Kidney capillary endothelial cell (primary cell): Measurements from ENCODE around the gene DNAI1.
"Not testable (repeated sequence)": the region's sequence is repeated elsewhere in the genome, so short reads cannot be mapped to it uniquely, and the experiment has no call there.

ENCODE experiments used
- DNase-seq: peaks from one replicate; pipeline ENCODE4 v3.0.0-alpha.2; 2018; ENCODE audit warnings: low spot score

The DNAI1 gene

DNA sequence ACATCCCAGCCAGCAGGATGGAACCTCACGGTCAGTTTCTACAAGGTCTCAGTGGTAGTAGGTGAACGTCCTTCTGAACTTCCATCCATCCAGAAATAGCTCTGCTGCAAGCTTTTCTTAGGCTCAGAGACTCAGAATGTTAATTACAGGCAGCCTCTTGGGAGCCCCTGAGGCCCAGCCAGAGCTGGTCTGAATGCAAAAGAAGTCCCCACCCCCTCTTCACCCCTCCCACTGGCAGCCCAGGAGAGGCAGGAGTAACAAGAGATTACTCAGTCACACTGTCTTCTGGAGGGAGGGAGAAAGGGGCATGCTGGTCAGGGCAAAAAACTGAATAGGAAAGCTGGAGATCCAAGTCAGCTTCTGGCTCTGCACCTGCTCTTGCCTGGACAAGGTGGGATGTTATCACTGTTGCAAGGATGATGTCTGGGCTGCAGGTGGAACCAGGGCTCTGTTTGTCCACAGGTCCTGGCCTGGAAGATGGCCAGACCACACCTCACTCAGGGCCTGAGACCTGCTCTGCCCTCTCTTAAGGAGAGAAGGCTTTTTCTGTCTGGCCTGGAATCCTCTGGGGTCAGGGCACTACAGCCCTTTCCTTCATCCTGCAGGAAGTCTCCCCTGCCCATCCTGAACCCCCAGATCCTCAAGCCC is 55.1 kb downstream of the DNAI1 start:
- no peak for DNase-seq

DNA sequence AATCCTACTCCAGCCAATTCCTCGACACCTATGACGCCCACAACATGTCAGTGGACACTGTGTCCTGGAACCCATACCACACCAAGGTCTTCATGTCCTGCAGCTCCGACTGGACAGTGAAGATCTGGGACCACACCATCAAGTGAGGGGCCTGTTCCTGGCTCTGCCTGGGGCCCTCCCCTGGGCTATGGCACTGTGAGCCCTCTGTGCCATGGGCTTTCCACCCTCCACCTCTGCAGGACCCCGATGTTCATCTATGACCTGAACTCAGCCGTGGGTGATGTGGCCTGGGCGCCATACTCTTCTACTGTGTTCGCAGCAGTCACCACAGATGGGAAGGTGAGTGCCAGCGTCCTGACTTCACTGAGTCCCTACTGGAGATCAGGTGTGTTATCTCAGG is 55.8 kb downstream of the DNAI1 start:
- DNase-seq, result no peak

- no peak for DNase-seq
These were observed 56.2 kb downstream of the DNAI1 start for GRCh38 chr9:34514816-34515215.

DNA sequence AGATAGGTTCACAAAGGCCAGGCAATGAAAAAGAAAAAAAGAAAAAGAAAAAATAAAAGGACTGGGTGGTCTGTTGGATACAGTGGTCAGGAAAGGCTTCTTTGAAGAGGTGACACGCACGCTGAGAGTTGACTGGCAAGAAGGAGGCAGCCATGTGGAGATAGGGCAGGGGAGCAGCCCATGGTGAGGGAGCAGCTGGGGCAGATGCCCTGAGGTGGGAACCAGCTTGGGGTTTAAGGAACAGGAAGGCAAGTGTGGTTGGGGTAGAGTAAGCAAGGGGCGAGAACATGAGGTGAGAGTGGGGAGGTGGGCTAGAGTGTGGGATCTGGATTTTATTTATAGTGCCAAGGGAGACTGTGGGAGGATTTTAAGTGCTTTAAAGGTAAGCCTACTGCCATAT is 57.4 kb downstream of the DNAI1 start:
- DNase-seq, result no peak

- no peak for DNase-seq
These were observed 58.6 kb downstream of the DNAI1 start for GRCh38 chr9:34517185-34517584.

GRCh38 chr9:34518110-34518616 is 59.6 kb downstream of the DNAI1 start:
- DNase-seq, result no peak

GRCh38 chr9:34518896-34519295 is 60.3 kb downstream of the DNAI1 start:
- DNase-seq, result no peak

- DNase-seq, result no peak
These were observed 60.9 kb downstream of the DNAI1 start for GRCh38 chr9:34519321-34520020.

- DNase-seq, result no peak
These were observed 61.5 kb downstream of the DNAI1 start for GRCh38 chr9:34520096-34520495.

GRCh38 chr9:34520505-34521385 is 62.1 kb downstream of the DNAI1 start:
- no peak for DNase-seq

DNA sequence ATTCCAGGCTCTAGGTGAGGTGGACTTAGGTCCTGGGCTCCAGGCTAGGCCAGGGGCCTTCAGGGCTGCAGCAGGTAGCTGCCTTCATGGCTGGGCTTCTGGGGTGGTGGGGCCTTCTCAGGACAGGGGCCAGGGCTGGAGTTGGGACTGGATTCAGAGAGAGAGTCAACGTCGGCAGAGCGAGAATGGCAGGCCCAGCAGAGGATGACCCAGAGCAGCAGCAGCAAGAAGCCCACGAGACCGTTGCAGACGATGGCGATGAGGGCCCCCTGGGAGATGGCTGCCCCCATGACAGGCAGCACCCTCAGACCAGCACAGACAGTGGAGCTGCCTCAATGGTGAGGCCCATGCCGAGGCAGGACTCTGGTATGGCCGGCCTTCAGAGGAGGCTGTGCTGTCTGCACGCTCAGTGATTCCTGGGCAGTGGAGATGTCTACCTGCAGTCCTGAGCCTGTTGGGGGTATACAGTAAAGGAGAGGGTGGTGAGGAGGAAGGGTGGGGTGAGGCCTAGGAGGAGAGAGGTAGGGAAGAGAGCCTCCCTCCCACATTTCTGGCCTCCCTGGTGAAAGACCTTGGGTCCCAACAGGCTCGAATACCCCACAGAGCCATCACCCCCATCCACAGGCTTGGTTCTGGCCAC is 62.9 kb downstream of the DNAI1 start:
- DNase-seq, result no peak

DNA sequence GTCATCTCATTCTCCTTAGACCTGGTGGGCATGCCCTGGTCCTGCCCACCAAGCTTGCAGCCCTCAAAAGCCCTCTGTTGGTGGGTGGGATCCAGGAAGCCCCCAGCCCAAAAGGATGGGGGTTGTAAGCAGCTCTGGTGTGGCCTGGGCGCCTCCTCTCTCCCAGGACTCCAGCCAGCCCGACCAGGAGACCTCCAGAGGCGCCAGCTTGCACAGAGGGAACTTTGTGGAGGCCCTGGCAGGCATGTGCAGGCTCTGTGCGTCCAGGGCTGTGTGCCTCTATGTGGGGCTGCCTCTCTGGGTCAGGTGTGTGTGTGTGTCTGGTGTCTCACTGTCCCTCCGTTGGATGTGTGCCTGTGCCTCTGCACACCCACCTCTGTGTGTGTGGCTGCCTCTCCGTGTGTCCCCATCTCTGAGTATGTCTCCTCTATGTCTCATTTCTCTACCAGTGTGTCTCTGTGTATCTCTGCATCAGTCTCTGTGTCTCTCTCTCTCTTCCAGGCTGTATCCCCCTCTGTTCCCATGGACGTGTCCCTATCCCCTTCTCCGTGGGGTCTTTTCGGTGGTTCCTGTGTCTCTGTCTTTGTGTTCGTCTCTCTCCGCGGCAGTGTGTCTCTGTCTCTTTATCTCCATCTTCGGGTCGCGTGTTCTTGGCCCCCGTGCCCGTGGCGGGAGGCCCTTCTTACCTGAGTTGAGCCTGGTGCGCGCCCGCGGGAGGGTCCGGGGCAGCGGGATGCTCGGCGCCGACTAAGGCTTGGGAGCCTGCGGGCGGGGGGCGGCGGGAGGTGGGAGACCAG is 63.7 kb downstream of the DNAI1 start:
- no peak for DNase-seq

GRCh38 chr9:34522971-34523797 is 64.6 kb downstream of the DNAI1 start, which contains the start of gene ENHO:
Gene ENHO (minus strand): TSS chr9:34522990. CDS start chr9:34521695, 1,295 bp downstream.
- DNase-seq, result peak; percentile 83

DNA sequence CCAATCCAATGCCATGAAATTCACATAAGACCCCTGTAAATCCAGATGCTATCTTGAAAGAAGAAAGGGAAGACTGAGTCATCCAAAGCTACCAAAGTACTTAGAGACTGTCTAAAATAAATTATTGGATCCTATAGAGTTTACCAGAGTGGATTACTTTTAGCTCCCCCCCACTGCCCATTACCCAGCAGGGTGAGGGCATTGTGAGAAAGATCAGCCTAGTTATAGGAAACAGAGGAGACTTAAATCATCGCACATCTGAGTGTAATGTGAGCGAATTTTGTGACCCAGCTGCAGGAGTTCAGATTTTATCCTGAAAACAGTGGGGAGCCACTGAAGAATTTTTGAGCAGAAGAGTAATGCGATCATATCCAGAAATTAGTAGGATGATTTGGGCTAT is 65.7 kb downstream of the DNAI1 start:
- DNase-seq, result no peak

DNA sequence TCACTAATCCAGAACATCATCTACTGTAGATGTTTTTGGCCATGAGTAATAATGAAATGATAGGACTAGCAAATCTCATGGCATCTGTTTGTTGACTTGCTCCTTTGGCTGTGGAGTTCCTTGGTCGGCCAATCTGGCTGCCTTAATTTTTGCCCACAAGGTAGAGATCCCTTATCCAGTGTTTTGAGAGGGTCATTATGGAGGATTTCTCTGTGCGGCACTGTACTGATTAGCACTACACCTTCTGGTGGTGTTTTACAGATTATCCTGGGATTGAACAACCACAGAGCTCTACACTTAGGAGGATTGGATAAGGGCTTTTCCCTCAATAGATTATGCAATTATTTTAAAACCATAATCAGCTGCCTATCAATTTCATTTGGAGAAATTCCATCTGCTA is 67.4 kb downstream of the DNAI1 start:
- no peak for DNase-seq

- not testable (repeated sequence) for DNase-seq
These were observed 73.4 kb downstream of the DNAI1 start for GRCh38 chr9:34532041-34532440.

DNA sequence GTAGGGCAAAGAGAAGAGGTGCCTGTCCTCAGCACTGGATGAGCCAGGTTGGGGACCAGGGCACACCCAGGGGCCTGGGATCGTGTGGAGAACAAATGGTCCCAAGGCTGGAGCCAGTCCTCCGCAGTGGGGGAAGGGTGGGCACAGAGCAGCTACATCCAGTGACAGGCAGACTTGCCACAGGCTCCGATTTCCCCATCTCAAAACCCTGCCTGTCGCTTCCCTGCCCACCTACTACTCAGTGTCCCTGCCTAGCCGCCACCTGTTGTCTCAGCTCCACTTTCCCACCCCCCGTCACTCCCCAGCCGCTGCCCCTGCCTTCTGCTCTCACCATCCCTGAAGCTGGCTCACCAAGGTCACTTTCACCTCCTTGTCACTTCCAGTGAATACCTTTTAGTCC is 78.1 kb downstream of the DNAI1 start:
- no peak for DNase-seq

DNA sequence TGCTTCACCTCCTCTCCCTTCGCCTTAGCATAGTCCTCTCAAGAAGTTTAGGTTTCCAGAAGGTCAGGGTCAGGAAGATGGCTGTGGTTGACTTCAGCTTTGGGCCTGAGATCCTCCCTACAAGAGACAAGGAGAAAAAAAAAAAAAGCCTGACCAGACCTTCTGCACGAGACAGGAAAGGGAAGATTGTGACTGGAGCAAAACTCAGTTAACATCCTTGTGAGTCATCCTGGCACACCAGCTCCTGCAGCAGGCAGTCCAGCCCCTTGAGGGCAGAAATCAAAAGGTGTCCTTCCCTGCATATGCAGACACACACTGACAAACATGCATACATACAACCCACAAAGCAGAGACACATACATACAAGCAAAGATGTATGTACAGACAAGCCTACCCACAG is 82.2 kb downstream of the DNAI1 start:
- peak; percentile 77 for DNase-seq

DNA sequence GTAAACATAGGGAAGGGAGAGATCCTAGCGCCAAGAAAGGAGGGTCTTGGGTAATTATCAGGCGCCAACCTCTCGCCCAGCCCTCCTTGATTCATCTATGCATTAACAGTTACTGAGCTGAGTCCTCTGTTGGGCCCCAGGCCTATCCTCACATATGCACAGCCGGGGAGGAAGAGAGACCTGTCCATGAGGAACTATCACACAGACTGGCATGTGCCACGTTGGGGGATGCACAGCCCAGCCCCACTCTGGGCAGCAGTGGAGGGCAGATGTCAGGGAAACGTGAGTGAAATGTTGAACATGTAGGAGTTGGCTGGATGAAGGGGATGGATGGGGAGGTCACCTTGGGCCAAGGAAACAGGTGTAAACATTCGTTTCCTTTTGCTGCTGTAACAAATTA is 82.9 kb downstream of the DNAI1 start:
- no peak for DNase-seq

DNA sequence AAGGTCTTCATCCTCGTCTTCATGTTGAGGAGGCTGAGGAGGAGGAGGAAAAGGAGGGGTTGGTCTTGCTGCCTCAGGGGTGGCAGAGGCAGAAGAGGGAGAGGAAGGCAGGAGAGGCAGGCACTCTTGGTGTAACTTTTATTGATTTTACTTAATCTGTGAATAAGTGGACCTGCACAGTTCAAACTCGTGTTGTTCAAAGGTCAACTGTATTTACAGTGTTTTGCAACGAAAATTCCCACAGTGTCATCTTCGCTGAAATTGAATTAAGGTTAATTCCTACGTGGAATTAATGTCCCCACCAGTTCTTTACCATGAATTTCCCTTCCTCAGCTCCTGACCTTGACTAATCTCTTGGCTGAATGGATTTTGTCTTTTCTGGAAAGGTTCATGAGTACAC is 85.4 kb downstream of the DNAI1 start:
- no peak for DNase-seq
